Heart left ventricle (tissue), 13 donors: ENCODE data around the gene KIF17.

ENCODE experiments used
- CTCF ChIP-seq, 12 donors: fragments of 200-600 bp; sonication (generic) in 4 of 12; IDR thresholded peaks; one replicate each; pipeline versions ENCODE4 v1.5.0 to v1.8.0; 2018 to 2022; ENCODE audit warnings: antibody characterized with exemption in 12 of 12, mild to moderate bottlenecking in 5 of 12
- POLR2A ChIP-seq, 2 donors: fragments of 450-650 bp; IDR thresholded peaks; one replicate each; pipeline ENCODE4 v1.6.1; 2017; ENCODE audit warnings: antibody characterized with exemption in 2 of 2, mild to moderate bottlenecking in 2 of 2, moderate library complexity in 2 of 2
- donor health status: ischemic (EF 13 %, LVEDD 7.1; RV severe dilation, severe dysfunction).
- donor health status: DM: no; HTN: yes; CAD: no.
- donor health status: DM: no; HTN: no; CAD: no.
- donor health status: ischemic (EF 25% LVEDD 6.9; RV normal size, moderate dysfunction).
- donor health status: ischemic (EF 25% LVEDD 5.7; RV mildly dilated, moderate dysfunction).
- donor health status: ischemic (EF 35%, LVEDD 5.7; RV mildly dilated, moderate dysfunction).
- donor health status: nonischemic (EF 11% LVEDD 7.7; RV severe dilation, severe dysfunction).
- donor health status: DM: yes; HTN: yes; CAD: no.
- donor health status: PGD.
- donor health status: ischemic (EF 29% LVEDD 5.4; RV normal size, mild dysfunction).
- donor health status: nonischemic (EF 23%, LVEDD 6.1; RV moderate dilation, normal function).

GRCh38 chr1:20685741-20686140 is 32.1 kb downstream of the KIF17 start:
- TF ChIP-seq POLR2A (IDR thresholded peaks at IDR 0.05) (no peak), CTCF (IDR thresholded peaks at IDR 0.05) (no peak)
